Endothelial cell (in vitro differentiated cells): Measurements from ENCODE around the gene FUBP1. TPM values are rescaled to one million over a fixed set of nuclear protein-coding genes. Genes with fewer than 3 reads are reported as not detected.
"Not testable (repeated sequence)": the region's sequence is repeated elsewhere in the genome, so short reads cannot be mapped to it uniquely, and the experiment has no call there.

Experiments used
- DNase-seq: peaks from one replicate; pipeline ENCODE4 v3.0.0; 2021; ENCODE audit warnings: low spot score
- H3K27ac Mint-ChIP-seq: one replicate; pipeline ENCODE4 v1.8.0; 2021; ENCODE audit warnings: mixed read lengths, inconsistent platforms; ENCODE audit not compliant: unreplicated experiment
- H3K27me3 Mint-ChIP-seq: one replicate; pipeline ENCODE4 v1.8.0; 2021; ENCODE audit warnings: mild to moderate bottlenecking, moderate library complexity, mixed read lengths, inconsistent platforms; ENCODE audit not compliant: unreplicated experiment
- H3K36me3 Mint-ChIP-seq: one replicate; pipeline ENCODE4 v1.8.0; 2021; ENCODE audit warnings: mild to moderate bottlenecking, low read depth, mixed read lengths, inconsistent platforms; ENCODE audit not compliant: unreplicated experiment
- H3K4me1 Mint-ChIP-seq: one replicate; pipeline ENCODE4 v1.8.0; 2021; ENCODE audit warnings: mild to moderate bottlenecking, mixed read lengths, inconsistent platforms; ENCODE audit not compliant: unreplicated experiment
- H3K4me3 Mint-ChIP-seq: one replicate; pipeline ENCODE4 v1.8.0; 2021; ENCODE audit warnings: mild to moderate bottlenecking, mixed read lengths, inconsistent platforms; ENCODE audit not compliant: unreplicated experiment
- H3K9me3 Mint-ChIP-seq: one replicate; pipeline ENCODE4 v1.8.0; 2021; ENCODE audit warnings: mixed read lengths, inconsistent platforms; ENCODE audit not compliant: unreplicated experiment
- total RNA-seq: library from RNA; stranded (reverse); fragmentation: NEBNext Ultra II Directional; extraction: Animal tissue kit (Norgen Biotek cat#: 25700); gene quantifications from one replicate; pipeline ENCODE4 v1.2.1, GENCODE V29; 2021; ENCODE audit not compliant: unreplicated experiment
- TF ChIP-seq, protein P1 (sequence below): fragments of 200-600 bp; sonication (generic); IDR thresholded peaks from one replicate; pipeline ENCODE4 v1.5.0; 2021; ENCODE audit warnings: antibody characterized with exemption; ENCODE audit not compliant: unreplicated experiment

FUBP1 gene
- total RNA-seq, 1 donor from 2014 or later, result 148 TPM

DNA sequence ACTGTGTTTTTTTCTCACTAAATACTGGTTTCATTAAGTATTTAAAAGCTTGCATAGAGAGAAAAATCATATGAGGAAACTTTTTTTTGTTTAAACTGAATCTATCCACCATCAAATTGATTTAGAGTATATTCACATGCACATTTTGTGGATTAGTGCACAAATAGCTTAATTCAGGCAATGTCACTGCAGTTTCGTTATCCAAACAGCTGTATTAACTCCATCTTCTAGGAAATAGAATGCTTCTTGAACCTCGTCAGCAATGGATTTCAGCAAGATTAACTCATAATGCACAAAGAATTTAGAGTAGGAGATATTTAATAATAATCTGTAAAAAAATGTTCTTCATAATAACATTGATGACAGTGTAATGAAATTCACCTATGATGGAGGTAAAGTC is 52.9 kb downstream of the FUBP1 start:
- H3K27ac Mint-ChIP-seq, result no peak overlapping the region
- peaks cover 9% of the 10 kb centered on the region for H3K4me1 Mint-ChIP-seq
- H3K36me3 Mint-ChIP-seq, result no peaks in the 10 kb centered on the region
- no peaks in the 10 kb centered on the region for H3K27me3 Mint-ChIP-seq
- H3K9me3 Mint-ChIP-seq, result no peaks in the 10 kb centered on the region
- H3K4me3 Mint-ChIP-seq, result no peak overlapping the region
- no peak for DNase-seq
- TF ChIP-seq, protein P1, sequence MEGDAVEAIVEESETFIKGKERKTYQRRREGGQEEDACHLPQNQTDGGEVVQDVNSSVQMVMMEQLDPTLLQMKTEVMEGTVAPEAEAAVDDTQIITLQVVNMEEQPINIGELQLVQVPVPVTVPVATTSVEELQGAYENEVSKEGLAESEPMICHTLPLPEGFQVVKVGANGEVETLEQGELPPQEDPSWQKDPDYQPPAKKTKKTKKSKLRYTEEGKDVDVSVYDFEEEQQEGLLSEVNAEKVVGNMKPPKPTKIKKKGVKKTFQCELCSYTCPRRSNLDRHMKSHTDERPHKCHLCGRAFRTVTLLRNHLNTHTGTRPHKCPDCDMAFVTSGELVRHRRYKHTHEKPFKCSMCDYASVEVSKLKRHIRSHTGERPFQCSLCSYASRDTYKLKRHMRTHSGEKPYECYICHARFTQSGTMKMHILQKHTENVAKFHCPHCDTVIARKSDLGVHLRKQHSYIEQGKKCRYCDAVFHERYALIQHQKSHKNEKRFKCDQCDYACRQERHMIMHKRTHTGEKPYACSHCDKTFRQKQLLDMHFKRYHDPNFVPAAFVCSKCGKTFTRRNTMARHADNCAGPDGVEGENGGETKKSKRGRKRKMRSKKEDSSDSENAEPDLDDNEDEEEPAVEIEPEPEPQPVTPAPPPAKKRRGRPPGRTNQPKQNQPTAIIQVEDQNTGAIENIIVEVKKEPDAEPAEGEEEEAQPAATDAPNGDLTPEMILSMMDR, result no peak

DNA sequence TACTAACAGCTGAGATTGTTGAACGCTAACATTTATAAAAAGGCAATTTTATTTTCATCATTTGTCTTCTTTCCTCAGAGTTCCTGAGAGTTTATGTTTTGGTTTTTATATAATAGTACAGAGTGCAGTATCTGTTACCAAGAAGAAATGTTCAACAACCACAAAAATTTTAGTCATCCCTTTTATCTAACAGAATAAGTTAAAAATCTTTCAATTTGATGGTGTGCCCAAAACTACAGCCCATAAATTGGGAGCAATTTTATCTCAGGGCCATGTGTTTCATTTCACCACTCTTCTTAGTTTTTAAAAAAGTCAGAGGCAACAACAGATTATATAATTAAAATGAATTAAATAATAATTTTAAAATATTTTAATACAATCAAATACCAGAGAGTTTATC is 53.4 kb downstream of the FUBP1 start:
- no peak for DNase-seq
- H3K9me3 Mint-ChIP-seq, result no peaks in the 10 kb centered on the region
- TF ChIP-seq, protein P1, result no peak
- H3K27me3 Mint-ChIP-seq, result no peaks in the 10 kb centered on the region
- no peaks in the 10 kb centered on the region for H3K36me3 Mint-ChIP-seq
- peaks cover 9% of the 10 kb centered on the region for H3K4me1 Mint-ChIP-seq
- no peak overlapping the region for H3K27ac Mint-ChIP-seq
- no peak overlapping the region for H3K4me3 Mint-ChIP-seq

DNA sequence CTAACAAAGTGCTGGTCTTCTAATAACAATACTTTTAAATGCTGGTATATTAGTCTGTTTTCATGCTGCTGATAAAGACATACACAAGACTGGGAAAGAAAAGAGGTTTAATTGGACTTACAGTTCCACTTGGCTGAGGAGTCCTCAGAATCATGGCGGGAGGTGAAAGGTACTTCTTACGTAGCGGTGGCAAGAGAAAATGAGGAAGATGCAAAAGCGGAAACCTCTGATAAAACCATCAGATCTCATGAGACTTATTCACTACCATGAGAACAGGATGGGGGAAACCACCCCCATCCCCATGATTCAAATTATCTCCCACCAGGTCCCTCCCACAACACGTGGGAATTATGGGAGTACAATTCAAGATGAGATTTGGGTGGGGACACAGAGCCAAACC is 60.0 kb downstream of the FUBP1 start:
- not testable (repeated sequence) for H3K9me3 Mint-ChIP-seq, H3K27ac Mint-ChIP-seq, DNase-seq, H3K36me3 Mint-ChIP-seq, H3K4me3 Mint-ChIP-seq, H3K4me1 Mint-ChIP-seq, H3K27me3 Mint-ChIP-seq

DNA sequence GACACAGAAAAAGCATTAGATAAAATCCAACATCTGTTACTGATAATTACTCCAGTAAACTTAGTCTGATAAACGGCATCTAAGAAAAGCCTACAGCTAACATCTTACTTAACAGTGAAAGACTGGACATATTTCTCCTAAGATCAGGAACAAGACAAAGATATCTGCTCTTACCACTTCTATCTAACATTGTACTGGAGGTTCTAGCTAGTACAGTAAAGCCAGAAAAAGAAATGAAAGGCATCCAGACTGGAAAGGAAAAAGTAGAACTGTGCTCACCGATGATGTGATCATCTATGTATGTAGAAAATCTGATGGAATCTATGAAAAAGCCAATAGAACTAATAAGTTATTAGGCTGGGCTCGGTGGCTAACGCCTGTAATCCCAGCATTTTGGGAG is 68.8 kb downstream of the FUBP1 start:
- TF ChIP-seq, protein P1, result no peak
- Mint-ChIP-seq H3K9me3 (no peaks in the 10 kb centered on the region), H3K36me3 (no peaks in the 10 kb centered on the region), H3K4me1 (no peaks in the 10 kb centered on the region), H3K27me3 (no peaks in the 10 kb centered on the region), H3K27ac (no peak overlapping the region), H3K4me3 (no peak overlapping the region)
- DNase-seq, result no peak

DNA sequence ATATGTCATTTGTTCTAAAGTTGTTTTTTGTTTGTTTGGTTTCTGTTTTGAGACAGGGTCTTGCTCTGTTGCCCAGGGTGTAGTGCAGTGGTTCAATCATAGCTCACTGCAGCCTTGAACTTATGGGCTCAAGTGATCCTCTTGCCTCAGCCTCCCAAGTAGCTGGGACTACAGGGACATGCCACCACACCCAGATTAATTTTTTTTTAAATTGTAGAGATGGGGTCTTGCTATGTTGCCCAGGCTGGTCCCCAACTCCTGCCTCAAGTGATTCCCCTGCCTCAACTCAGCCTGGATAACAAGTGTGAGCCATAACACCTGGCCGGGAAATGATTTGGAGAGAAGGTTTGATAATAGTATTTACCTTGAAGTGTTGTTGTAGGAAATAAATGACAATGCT is 72.2 kb downstream of the FUBP1 start:
- H3K36me3 Mint-ChIP-seq, result no peaks in the 10 kb centered on the region
- no peaks in the 10 kb centered on the region for H3K9me3 Mint-ChIP-seq
- no peak overlapping the region for H3K27ac Mint-ChIP-seq
- no peaks in the 10 kb centered on the region for H3K27me3 Mint-ChIP-seq
- H3K4me1 Mint-ChIP-seq, result no peaks in the 10 kb centered on the region
- no peak for DNase-seq
- TF ChIP-seq, protein P1, result no peak
- no peak overlapping the region for H3K4me3 Mint-ChIP-seq
